ENCODE data around the gene FGF19.

FGF19 gene

GRCh38 chr11:69667619-69668604 is 35.9 kb downstream of the FGF19 start:
- TF ChIP-seq YY1 (IDR thresholded peaks at IDR 0.05; ENCODE audit: low read depth): no peak
- no peak for TF ChIP-seq TEAD4 (IDR thresholded peaks at IDR 0.05)
- no peak for TF ChIP-seq RAD21 (IDR thresholded peaks at IDR 0.05; ENCODE audit: low read depth)
- no peak for TF ChIP-seq ZBTB7A (IDR thresholded peaks at IDR 0.05; ENCODE audit: low read depth)
- TF ChIP-seq CREB1 (IDR thresholded peaks at IDR 0.05; ENCODE audit: low read depth): no peak
- TF ChIP-seq MAX (IDR thresholded peaks at IDR 0.05): no peak
- no peak for TF ChIP-seq EGR1 (IDR thresholded peaks at IDR 0.05)
- TF ChIP-seq, protein P1, sequence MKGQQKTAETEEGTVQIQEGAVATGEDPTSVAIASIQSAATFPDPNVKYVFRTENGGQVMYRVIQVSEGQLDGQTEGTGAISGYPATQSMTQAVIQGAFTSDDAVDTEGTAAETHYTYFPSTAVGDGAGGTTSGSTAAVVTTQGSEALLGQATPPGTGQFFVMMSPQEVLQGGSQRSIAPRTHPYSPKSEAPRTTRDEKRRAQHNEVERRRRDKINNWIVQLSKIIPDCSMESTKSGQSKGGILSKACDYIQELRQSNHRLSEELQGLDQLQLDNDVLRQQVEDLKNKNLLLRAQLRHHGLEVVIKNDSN (IDR thresholded peaks at IDR 0.05): no peak
- no peak for TF ChIP-seq CEBPB (IDR thresholded peaks at IDR 0.05)
- no peak for TF ChIP-seq TAF1 (IDR thresholded peaks at IDR 0.05; ENCODE audit: low read depth)
- TF ChIP-seq FOXM1 (IDR thresholded peaks at IDR 0.05; ENCODE audit: borderline replicate concordance, low read depth): no peak
- TF ChIP-seq TCF12 (IDR thresholded peaks at IDR 0.05; ENCODE audit: low read depth): no peak
- no peak for TF ChIP-seq NFIC (IDR thresholded peaks at IDR 0.05)
- TF ChIP-seq EP300 (IDR thresholded peaks at IDR 0.05; ENCODE audit: borderline replicate concordance): no peak
- TF ChIP-seq, protein P2, sequence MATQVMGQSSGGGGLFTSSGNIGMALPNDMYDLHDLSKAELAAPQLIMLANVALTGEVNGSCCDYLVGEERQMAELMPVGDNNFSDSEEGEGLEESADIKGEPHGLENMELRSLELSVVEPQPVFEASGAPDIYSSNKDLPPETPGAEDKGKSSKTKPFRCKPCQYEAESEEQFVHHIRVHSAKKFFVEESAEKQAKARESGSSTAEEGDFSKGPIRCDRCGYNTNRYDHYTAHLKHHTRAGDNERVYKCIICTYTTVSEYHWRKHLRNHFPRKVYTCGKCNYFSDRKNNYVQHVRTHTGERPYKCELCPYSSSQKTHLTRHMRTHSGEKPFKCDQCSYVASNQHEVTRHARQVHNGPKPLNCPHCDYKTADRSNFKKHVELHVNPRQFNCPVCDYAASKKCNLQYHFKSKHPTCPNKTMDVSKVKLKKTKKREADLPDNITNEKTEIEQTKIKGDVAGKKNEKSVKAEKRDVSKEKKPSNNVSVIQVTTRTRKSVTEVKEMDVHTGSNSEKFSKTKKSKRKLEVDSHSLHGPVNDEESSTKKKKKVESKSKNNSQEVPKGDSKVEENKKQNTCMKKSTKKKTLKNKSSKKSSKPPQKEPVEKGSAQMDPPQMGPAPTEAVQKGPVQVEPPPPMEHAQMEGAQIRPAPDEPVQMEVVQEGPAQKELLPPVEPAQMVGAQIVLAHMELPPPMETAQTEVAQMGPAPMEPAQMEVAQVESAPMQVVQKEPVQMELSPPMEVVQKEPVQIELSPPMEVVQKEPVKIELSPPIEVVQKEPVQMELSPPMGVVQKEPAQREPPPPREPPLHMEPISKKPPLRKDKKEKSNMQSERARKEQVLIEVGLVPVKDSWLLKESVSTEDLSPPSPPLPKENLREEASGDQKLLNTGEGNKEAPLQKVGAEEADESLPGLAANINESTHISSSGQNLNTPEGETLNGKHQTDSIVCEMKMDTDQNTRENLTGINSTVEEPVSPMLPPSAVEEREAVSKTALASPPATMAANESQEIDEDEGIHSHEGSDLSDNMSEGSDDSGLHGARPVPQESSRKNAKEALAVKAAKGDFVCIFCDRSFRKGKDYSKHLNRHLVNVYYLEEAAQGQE (IDR thresholded peaks at IDR 0.05; ENCODE audit: low read depth): no peak

GRCh38 chr11:69666752-69667536 is 36.9 kb downstream of the FGF19 start:
- TF ChIP-seq NFIC (IDR thresholded peaks at IDR 0.05): no peak
- no peak for TF ChIP-seq RAD21 (IDR thresholded peaks at IDR 0.05; ENCODE audit: low read depth)
- no peak for TF ChIP-seq CEBPB (IDR thresholded peaks at IDR 0.05)
- no peak for TF ChIP-seq YY1 (IDR thresholded peaks at IDR 0.05; ENCODE audit: low read depth)
- TF ChIP-seq TCF12 (IDR thresholded peaks at IDR 0.05; ENCODE audit: low read depth): no peak
- no peak for TF ChIP-seq CREB1 (IDR thresholded peaks at IDR 0.05; ENCODE audit: low read depth)
- no peak for TF ChIP-seq ZBTB7A (IDR thresholded peaks at IDR 0.05; ENCODE audit: low read depth)

DNA sequence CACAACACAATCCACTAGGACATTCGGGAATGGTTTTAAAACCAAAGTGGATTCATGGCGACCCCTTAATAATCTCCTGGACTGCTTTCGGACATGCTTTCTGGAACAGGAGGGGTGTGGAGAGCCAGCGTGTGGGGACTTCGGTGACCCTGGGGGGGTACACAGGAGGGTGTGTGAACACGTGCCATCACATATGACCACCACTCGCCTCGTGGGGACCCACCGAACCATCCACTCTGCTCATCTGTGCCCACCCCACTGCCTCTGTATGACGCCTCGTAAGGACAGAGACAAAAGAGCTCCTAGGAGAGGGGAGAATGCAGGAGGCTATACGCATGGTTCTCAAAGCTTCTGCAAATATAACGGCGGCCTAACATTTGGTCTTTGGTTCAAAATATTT is 37.6 kb downstream of the FGF19 start:
- no peak for TF ChIP-seq CREB1 (IDR thresholded peaks at IDR 0.05; ENCODE audit: low read depth)
- no peak for TF ChIP-seq EGR1 (IDR thresholded peaks at IDR 0.05)
- no peak for TF ChIP-seq ZBTB7A (IDR thresholded peaks at IDR 0.05; ENCODE audit: low read depth)
- no peak for TF ChIP-seq CEBPB (IDR thresholded peaks at IDR 0.05)
- TF ChIP-seq TCF12 (IDR thresholded peaks at IDR 0.05; ENCODE audit: low read depth): no peak
- TF ChIP-seq FOXM1 (IDR thresholded peaks at IDR 0.05; ENCODE audit: borderline replicate concordance, low read depth): no peak
- no peak for TF ChIP-seq TAF1 (IDR thresholded peaks at IDR 0.05; ENCODE audit: low read depth)
- TF ChIP-seq MAX (IDR thresholded peaks at IDR 0.05): no peak
- TF ChIP-seq RAD21 (IDR thresholded peaks at IDR 0.05; ENCODE audit: low read depth): no peak
- TF ChIP-seq, protein P1 (IDR thresholded peaks at IDR 0.05): no peak
- TF ChIP-seq EP300 (IDR thresholded peaks at IDR 0.05; ENCODE audit: borderline replicate concordance): no peak
- no peak for TF ChIP-seq YY1 (IDR thresholded peaks at IDR 0.05; ENCODE audit: low read depth)
- TF ChIP-seq, protein P2 (IDR thresholded peaks at IDR 0.05; ENCODE audit: low read depth): no peak
- no peak for TF ChIP-seq NFIC (IDR thresholded peaks at IDR 0.05)
- TF ChIP-seq TEAD4 (IDR thresholded peaks at IDR 0.05): no peak

- TF ChIP-seq EP300 (IDR thresholded peaks at IDR 0.05; ENCODE audit: borderline replicate concordance) (no peak), CEBPB (IDR thresholded peaks at IDR 0.05) (no peak), MAX (IDR thresholded peaks at IDR 0.05) (no peak), YY1 (IDR thresholded peaks at IDR 0.05; ENCODE audit: low read depth) (no peak), ZBTB7A (IDR thresholded peaks at IDR 0.05; ENCODE audit: low read depth) (no peak), FOXM1 (IDR thresholded peaks at IDR 0.05; ENCODE audit: borderline replicate concordance, low read depth) (no peak), TAF1 (IDR thresholded peaks at IDR 0.05; ENCODE audit: low read depth) (no peak), NFIC (IDR thresholded peaks at IDR 0.05) (no peak), CREB1 (IDR thresholded peaks at IDR 0.05; ENCODE audit: low read depth) (no peak), EGR1 (IDR thresholded peaks at IDR 0.05) (no peak), TCF12 (IDR thresholded peaks at IDR 0.05; ENCODE audit: low read depth) (no peak), RAD21 (IDR thresholded peaks at IDR 0.05; ENCODE audit: low read depth) (no peak), TEAD4 (IDR thresholded peaks at IDR 0.05) (no peak)
- TF ChIP-seq, protein P1 (IDR thresholded peaks at IDR 0.05): no peak
- TF ChIP-seq, protein P2 (IDR thresholded peaks at IDR 0.05; ENCODE audit: low read depth): no peak
Observed at GRCh38 chr11:69665669-69666068, 38.2 kb downstream of the FGF19 start.

All from Ishikawa (cell line).